Body of pancreas (tissue), 4 donors: ENCODE results near the gene FBXO45. TPM values are rescaled to one million over a fixed set of nuclear protein-coding genes. Genes with fewer than 3 reads are reported as not detected.

ENCODE experiments used
- ATAC-seq: fragments of 150-250 bp; one replicate; pipeline ENCODE4 v1.9.1; 2016
- DNase-seq, 4 donors: peaks; one replicate each; pipeline ENCODE4 v3.0.0-alpha.2; 2019
- H3K27ac ChIP-seq, 4 donors: fragments of 200-600 bp; sonication (generic); 1 replicate in 3 of 4; 2 replicates in 1 of 4; pipeline versions ENCODE4 v1.5.1 to v1.6.1; 2016 to 2019; ENCODE audit warnings: mild to moderate bottlenecking in 1 of 4, mixed read lengths in 1 of 4, moderate library complexity in 1 of 4
- H3K27me3 ChIP-seq, 2 donors: fragments of 200-600 bp; sonication (generic); one replicate each; pipeline ENCODE4 v1.6.0; 2016; ENCODE audit warnings: mild to moderate bottlenecking in 1 of 2
- H3K36me3 ChIP-seq, 2 donors: fragments of 200-600 bp; sonication (generic); replicated peaks in 1 of 2; 2 replicates each; pipeline ENCODE4 v1.5.1; 2016; ENCODE audit warnings: low read depth in 2 of 2; ENCODE audit not compliant: insufficient read depth in 1 of 2
- H3K4me1 ChIP-seq: fragments of 200-600 bp; sonication (generic); one replicate; pipeline ENCODE4 v1.6.0; 2016
- H3K4me3 ChIP-seq, 2 donors: fragments of 200-600 bp; sonication (generic); 1 replicate in 1 of 2; 2 replicates in 1 of 2; pipeline ENCODE4 v1.5.1; 2016 to 2019
- H3K9me3 ChIP-seq, 3 donors: fragments of 200-600 bp; sonication (generic); 1 replicate in 2 of 3; 2 replicates in 1 of 3; pipeline ENCODE4 v1.5.1; 2016
- POLR2A ChIP-seq, 3 donors: fragments of 450-650 bp; IDR thresholded peaks; one replicate each; pipeline ENCODE4 v1.6.1; 2016; ENCODE audit warnings: antibody characterized with exemption in 3 of 3, mild to moderate bottlenecking in 2 of 3
- WGBS, 2 donors: methylation state at CpG; one replicate each; pipeline ENCODE4 v1.1.5; 2017; 5-methylcytosine and 5-hydroxymethylcytosine counted together
- intact Hi-C: fragments of 100-400 bp; cut with DNase I; formaldehyde crosslinking; loops from one replicate; pipeline ENCODE4 v1.15.1; 2023
- total RNA-seq, 2 donors: library from RNA; depleted of rRNA; stranded (reverse); fragments of >200 nt; gene quantifications; one replicate each; pipeline ENCODE4 v1.1.0, GENCODE V29; 2016
- TF ChIP-seq, protein P1 (sequence below), 7 experiments: fragments of 450-650 bp in 4 of 7; fragments of 200-600 bp in 3 of 7; sonication (generic) in 3 of 7; IDR thresholded peaks; one replicate each; pipeline ENCODE4 v1.5.1; 2016 to 2019; ENCODE audit warnings: antibody characterized with exemption in 7 of 7

Gene FBXO45
- total RNA-seq, 2 donors from 2014 or later: 1.3 to 4.4 TPM

DNA sequence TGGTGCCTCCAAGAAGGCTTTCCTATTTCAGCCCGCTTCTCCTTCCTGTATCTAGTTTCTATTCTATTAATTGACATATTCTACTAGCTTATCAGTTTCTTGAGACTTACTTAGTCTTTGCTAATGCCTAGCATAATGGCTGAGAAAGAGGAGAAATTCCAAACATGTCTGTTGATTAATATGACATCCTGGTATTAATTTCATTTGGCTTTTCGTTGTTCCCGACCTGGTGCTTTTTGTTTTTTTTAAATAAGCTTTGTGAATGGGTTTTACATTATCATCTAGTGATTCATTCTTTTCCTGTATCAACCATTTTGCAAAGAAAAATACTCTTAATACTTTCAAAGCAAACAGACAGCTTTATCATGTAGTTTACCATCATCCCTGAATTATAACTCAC, 13.2 kb upstream of the FBXO45 start:
- peaks cover 0 to 1% of the 10 kb centered on the region in 2 donors for H3K36me3 ChIP-seq
- no peak overlapping the region for H3K4me3 ChIP-seq
- intact Hi-C loops: no loop called here
- H3K9me3 ChIP-seq: peaks cover 0 to 2% (median 0%) of the 10 kb centered on the region in 3 donors
- no peak for DNase-seq
- TF ChIP-seq, protein P1, sequence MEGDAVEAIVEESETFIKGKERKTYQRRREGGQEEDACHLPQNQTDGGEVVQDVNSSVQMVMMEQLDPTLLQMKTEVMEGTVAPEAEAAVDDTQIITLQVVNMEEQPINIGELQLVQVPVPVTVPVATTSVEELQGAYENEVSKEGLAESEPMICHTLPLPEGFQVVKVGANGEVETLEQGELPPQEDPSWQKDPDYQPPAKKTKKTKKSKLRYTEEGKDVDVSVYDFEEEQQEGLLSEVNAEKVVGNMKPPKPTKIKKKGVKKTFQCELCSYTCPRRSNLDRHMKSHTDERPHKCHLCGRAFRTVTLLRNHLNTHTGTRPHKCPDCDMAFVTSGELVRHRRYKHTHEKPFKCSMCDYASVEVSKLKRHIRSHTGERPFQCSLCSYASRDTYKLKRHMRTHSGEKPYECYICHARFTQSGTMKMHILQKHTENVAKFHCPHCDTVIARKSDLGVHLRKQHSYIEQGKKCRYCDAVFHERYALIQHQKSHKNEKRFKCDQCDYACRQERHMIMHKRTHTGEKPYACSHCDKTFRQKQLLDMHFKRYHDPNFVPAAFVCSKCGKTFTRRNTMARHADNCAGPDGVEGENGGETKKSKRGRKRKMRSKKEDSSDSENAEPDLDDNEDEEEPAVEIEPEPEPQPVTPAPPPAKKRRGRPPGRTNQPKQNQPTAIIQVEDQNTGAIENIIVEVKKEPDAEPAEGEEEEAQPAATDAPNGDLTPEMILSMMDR (IDR thresholded peaks at IDR 0.05): no peak
- TF ChIP-seq POLR2A (IDR thresholded peaks at IDR 0.05): no peak
- 70 to 71% methylated on average over 3 of the region's 3 CpGs for WGBS, 2 donors
- no peaks in the 10 kb centered on the region for H3K4me1 ChIP-seq
- H3K27ac ChIP-seq: no peak overlapping the region
- ATAC-seq: no peak
- H3K27me3 ChIP-seq: no peaks in the 10 kb centered on the region

DNA sequence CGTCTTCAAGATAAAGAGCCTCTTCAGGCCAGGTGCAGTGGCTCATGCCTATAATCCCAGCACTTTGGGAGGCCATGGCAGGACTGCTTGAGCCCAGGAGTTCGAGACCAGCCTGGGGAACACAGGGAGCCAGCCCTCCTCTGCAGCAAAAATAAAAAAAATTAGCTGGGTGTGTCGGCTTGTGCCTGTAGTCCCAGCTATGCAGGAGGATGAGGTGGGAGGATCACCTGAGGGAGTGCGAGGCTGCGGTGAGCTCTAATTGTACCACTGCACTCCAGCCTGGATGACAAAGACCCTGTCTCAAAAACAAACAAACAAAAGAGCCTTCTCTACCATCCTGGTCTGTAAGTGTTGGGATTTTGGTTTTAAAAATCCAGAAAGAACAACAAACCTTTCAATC, 11.2 kb upstream of the FBXO45 start:
- Histone ChIP-seq H3K4me1 (no peaks in the 10 kb centered on the region), H3K36me3 (peaks cover 0 to 1% of the 10 kb centered on the region in 2 donors), H3K27ac (no peak overlapping the region), H3K27me3 (no peaks in the 10 kb centered on the region), H3K4me3 (no peak overlapping the region), H3K9me3 (no peaks in the 10 kb centered on the region)
- ATAC-seq: no peak
- TF ChIP-seq, protein P1 (IDR thresholded peaks at IDR 0.05): no peak
- no peak for TF ChIP-seq POLR2A (IDR thresholded peaks at IDR 0.05)
- 87 to 92% methylated on average over 5 of the region's 5 CpGs for WGBS, 2 donors
- intact Hi-C loops: no loop called here
- DNase-seq: no peak

DNA sequence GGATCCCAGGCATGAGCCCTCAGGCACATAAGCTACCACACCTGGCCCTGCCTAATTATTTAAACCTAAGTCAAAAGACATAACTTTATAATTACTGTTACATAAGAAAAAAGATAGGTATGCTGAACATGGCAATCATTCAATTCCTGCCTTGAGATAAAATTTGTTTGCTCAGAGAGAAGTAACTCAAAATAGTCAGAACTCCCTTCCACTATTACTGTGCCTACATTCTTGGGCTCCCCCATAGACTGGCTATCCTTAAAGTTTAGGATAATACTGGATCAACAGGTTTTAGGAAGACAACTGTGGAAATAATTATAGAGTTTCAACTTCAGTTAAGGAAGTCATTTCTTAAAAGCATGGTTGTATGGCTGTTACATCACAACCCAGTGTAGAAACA, 10.0 kb upstream of the FBXO45 start:
- ATAC-seq (no peak), DNase-seq (no peak)
- TF ChIP-seq, protein P1 (IDR thresholded peaks at IDR 0.05): no peak
- TF ChIP-seq POLR2A (IDR thresholded peaks at IDR 0.05): no peak
- Histone ChIP-seq H3K36me3 (peaks cover 0 to 1% of the 10 kb centered on the region in 2 donors), H3K4me1 (no peaks in the 10 kb centered on the region), H3K27me3 (no peaks in the 10 kb centered on the region), H3K9me3 (no peaks in the 10 kb centered on the region), H3K27ac (no peak overlapping the region), H3K4me3 (no peak overlapping the region)
- intact Hi-C loops: no loop called here

DNA sequence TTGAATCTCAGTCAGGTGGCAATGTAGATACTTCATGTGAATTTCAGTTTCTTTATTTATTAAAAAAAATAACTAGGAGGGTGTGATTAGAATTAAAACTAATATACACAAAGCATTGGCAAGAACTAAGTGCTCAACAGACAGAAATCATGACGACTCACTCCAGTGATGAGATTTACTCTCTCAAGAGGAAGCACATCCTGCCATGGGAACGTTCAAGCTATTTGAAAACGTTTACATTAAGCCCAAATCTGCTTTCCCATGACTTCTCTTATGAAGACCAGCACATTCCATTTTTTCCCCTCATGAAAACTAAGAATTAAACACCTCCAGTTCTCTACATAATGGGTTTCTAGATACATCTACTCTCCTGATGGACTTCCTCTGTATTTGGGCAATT, 8.6 kb upstream of the FBXO45 start:
- 58 to 70% methylated on average over 3 of the region's 3 CpGs for WGBS, 2 donors
- intact Hi-C loops: no loop called here

DNA sequence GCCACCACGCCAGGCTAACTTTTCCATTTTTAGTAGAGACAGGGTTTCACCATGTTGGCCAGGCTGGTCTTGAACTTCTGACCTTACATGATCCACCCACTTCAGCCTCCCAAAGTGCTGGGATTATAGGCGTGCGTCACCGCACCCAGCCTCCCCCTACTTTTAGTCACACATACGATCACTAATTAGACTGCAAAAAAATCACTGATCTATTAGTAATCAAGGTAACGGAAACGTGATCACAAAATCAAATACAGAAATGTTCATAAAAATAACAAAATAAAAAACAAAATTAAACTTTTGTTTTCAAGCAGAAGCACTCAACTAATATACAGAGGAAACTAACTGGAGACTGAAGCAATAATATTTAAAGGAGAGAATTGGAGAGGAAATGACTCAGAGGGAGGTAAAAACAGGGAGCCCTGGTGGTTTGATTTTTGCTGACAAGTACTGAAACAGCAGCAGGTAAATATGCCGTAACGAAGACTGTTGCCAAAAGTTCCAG, 4.7 kb upstream of the FBXO45 start:
- peaks cover 11% of the 10 kb centered on the region for H3K4me1 ChIP-seq
- H3K27ac ChIP-seq: no peak overlapping the region
- no peaks in the 10 kb centered on the region for H3K9me3 ChIP-seq
- ATAC-seq: no peak
- no peak overlapping the region for H3K4me3 ChIP-seq
- 77 to 86% methylated on average over 9 of the region's 9 CpGs for WGBS, 2 donors
- peaks cover 0 to 1% of the 10 kb centered on the region in 2 donors for H3K36me3 ChIP-seq
- H3K27me3 ChIP-seq: no peaks in the 10 kb centered on the region
- intact Hi-C loops: no loop called here
- no peak for TF ChIP-seq POLR2A (IDR thresholded peaks at IDR 0.05)
- TF ChIP-seq, protein P1 (IDR thresholded peaks at IDR 0.05): no peak
- no peak for DNase-seq

More for the DNA sequence above, 8.6 kb upstream of the FBXO45 start:
- Histone ChIP-seq H3K9me3 (no peaks in the 10 kb centered on the region), H3K4me3 (no peak overlapping the region), H3K4me1 (no peaks in the 10 kb centered on the region), H3K27ac (no peak overlapping the region), H3K36me3 (peaks cover 0 to 1% of the 10 kb centered on the region in 2 donors), H3K27me3 (no peaks in the 10 kb centered on the region)
- TF ChIP-seq, protein P1 (IDR thresholded peaks at IDR 0.05): no peak
- TF ChIP-seq POLR2A (IDR thresholded peaks at IDR 0.05): no peak
- no peak for DNase-seq
- ATAC-seq: no peak
